GM12878 (cell line): ENCODE results near the gene SLC24A3. TPM values are rescaled to one million over a fixed set of nuclear protein-coding genes. Genes with fewer than 3 reads are reported as not detected.

ENCODE experiments used
- ATAC-seq: fragments of 200-7000 bp; cut with Tn5 transposase; 3 replicates; pipeline ENCODE4 v1.9.1; 2020; ENCODE audit warnings: mild to moderate bottlenecking, moderate library complexity
- BruUV-seq: library from RNA; stranded (reverse); fragments of 400-500 nt; replicated peaks from 2 replicates; lab custom pipeline; 2021; lab: Mats Ljungman, UMichigan
- CTCF ChIA-PET: fragments of 300-600 bp; sonication (Branson Sonifier 250); formaldehyde crosslinking; extraction: SDS; loops from one replicate; lab custom pipeline; 2021; ENCODE audit warnings: inconsistent platforms; lab: Yijun Ruan, JAX
- POLR2A ChIA-PET: fragments of 350-600 bp; formaldehyde crosslinking; extraction: SDS; loops from one replicate; lab custom pipeline; 2021; ENCODE audit warnings: inconsistent platforms; lab: Charles Lee
- RAD21 ChIA-PET: fragments of 300-600 bp; sonication (Branson Sonifier 250); formaldehyde crosslinking; loops from one replicate; lab custom pipeline; 2023; ENCODE audit warnings: antibody characterized with exemption; ENCODE audit not compliant: unreplicated experiment; lab: Charles Lee
- SMC1A ChIA-PET: fragments of 300-600 bp; sonication (Branson Sonifier 250); formaldehyde crosslinking; loops from one replicate; lab custom pipeline; 2023; ENCODE audit not compliant: unreplicated experiment, uncharacterized antibody; lab: Charles Lee
- DNase-seq: peaks from one replicate; pipeline ENCODE4 v3.0.0-alpha.2; 2011; ENCODE audit warnings: low read depth, low spot score
- FAIRE-seq: peaks from 3 replicates; lab custom pipeline; 2011; peaks lifted over from hg19 to GRCh38; lab: Jason Lieb, UNC
- H2AFZ ChIP-seq: 2 replicates; pipeline ENCODE4 v1.6.0; 2011; ENCODE audit warnings: low read depth, low read length, control low read depth; ENCODE audit not compliant: control insufficient read depth
- H3K27ac ChIP-seq: 2 replicates; pipeline ENCODE4 v1.5.1; 2011; ENCODE audit warnings: control low read depth; ENCODE audit not compliant: control insufficient read depth, insufficient read depth
- H3K27me3 ChIP-seq, 2 experiments: replicated peaks in 1 of 2; 2 replicates each; pipeline versions ENCODE4 v1.6.0 to v1.6.1; 2011; ENCODE audit warnings: low read length in 1 of 2; ENCODE audit not compliant: control insufficient read depth in 2 of 2, insufficient read depth in 2 of 2
- H3K36me3 ChIP-seq, 2 experiments: 2 replicates each; pipeline ENCODE4 v1.5.1; 2011; ENCODE audit warnings: low read length in 1 of 2; ENCODE audit not compliant: control insufficient read depth in 2 of 2, insufficient read depth in 2 of 2
- H3K4me1 ChIP-seq: 2 replicates; pipeline ENCODE4 v1.6.1; 2011; ENCODE audit warnings: mild to moderate bottlenecking, low read length, moderate library complexity, mixed read lengths; ENCODE audit not compliant: control insufficient read depth, insufficient read depth
- H3K4me2 ChIP-seq: 2 replicates; pipeline ENCODE4 v1.6.0; 2011; ENCODE audit warnings: control low read depth; ENCODE audit not compliant: control insufficient read depth, insufficient read depth
- H3K4me3 ChIP-seq: fragments of 200-600 bp; sonication (generic); 2 replicates; pipeline ENCODE4 v1.5.1; 2016
- H3K79me2 ChIP-seq: 2 replicates; pipeline ENCODE4 v1.6.0; 2011; ENCODE audit warnings: low read length; ENCODE audit not compliant: control insufficient read depth, insufficient read depth
- H3K9ac ChIP-seq: 2 replicates; pipeline ENCODE4 v1.8.0; 2011; ENCODE audit warnings: low read length, control low read depth, mixed read lengths; ENCODE audit not compliant: control insufficient read depth, insufficient read depth
- H3K9me3 ChIP-seq: replicated peaks from 3 replicates; pipeline ENCODE4 v1.5.1; 2011; ENCODE audit warnings: mild to moderate bottlenecking, low read length; ENCODE audit not compliant: control insufficient read depth, insufficient read depth
- H4K20me1 ChIP-seq: 2 replicates; pipeline ENCODE4 v1.6.0; 2011; ENCODE audit not compliant: control insufficient read depth, insufficient read depth
- ASH2L ChIP-seq: fragments of 300-600, 200-600 bp; sonication (generic); IDR thresholded peaks from 2 replicates; pipeline ENCODE4 v1.6.1; 2017; ENCODE audit warnings: low read depth, mild to moderate bottlenecking, borderline replicate concordance
- BCL11A ChIP-seq: IDR thresholded peaks from 2 replicates; pipeline ENCODE4 v1.6.1; 2011; ENCODE audit warnings: low read depth, low read length
- BHLHE40 ChIP-seq, 2 experiments: fragments of 450-650 bp in 1 of 2; IDR thresholded peaks; 2 replicates each; pipeline ENCODE4 v1.6.1; 2011 to 2017; ENCODE audit warnings: low read depth in 2 of 2, borderline replicate concordance in 1 of 2, improper control_type of control experiment in 1 of 2, low read length in 1 of 2, mild to moderate bottlenecking in 1 of 2
- CHD1 ChIP-seq: IDR thresholded peaks from 2 replicates; pipeline ENCODE4 v1.6.1; 2012; ENCODE audit warnings: low read depth, low read length, improper control_type of control experiment
- CHD2 ChIP-seq: IDR thresholded peaks from 2 replicates; pipeline ENCODE4 v1.6.1; 2011; ENCODE audit warnings: low read depth, low read length, improper control_type of control experiment, borderline replicate concordance
- IRF3 ChIP-seq: fragments of 450-650 bp; IDR thresholded peaks from 2 replicates; pipeline ENCODE4 v1.6.1; 2014; ENCODE audit warnings: mild to moderate bottlenecking
- KLF5 ChIP-seq: fragments of 450-650 bp; IDR thresholded peaks from 2 replicates; pipeline ENCODE4 v1.6.1; 2014; ENCODE audit warnings: mild to moderate bottlenecking; ENCODE audit not compliant: partially characterized antibody
- MEF2A ChIP-seq: IDR thresholded peaks from 2 replicates; pipeline ENCODE4 v1.6.1; 2011; ENCODE audit warnings: low read depth, mild to moderate bottlenecking, low read length, moderate library complexity; ENCODE audit not compliant: insufficient read depth
- NBN ChIP-seq: fragments of 450-650 bp; IDR thresholded peaks from 2 replicates; pipeline ENCODE4 v1.6.1; 2016
- POLR2A ChIP-seq: IDR thresholded peaks from 2 replicates; pipeline ENCODE4 v1.6.1; 2011; ENCODE audit warnings: low read depth, mild to moderate bottlenecking, low read length
- POLR2AphosphoS2 ChIP-seq: IDR thresholded peaks from 2 replicates; pipeline ENCODE4 v1.6.1; 2011; ENCODE audit warnings: low read depth, mild to moderate bottlenecking, low read length, improper control_type of control experiment, moderate library complexity
- RBBP5 ChIP-seq: fragments of 200-600 bp; sonication (generic); conservative IDR thresholded peaks from 2 replicates; pipeline ENCODE4 v1.6.1; 2016
- STAT3 ChIP-seq: IDR thresholded peaks from 2 replicates; pipeline ENCODE4 v1.6.1; 2011; ENCODE audit warnings: low read depth, low read length, improper control_type of control experiment
- WGBS: methylation state at CpG from one replicate; pipeline ENCODE4 v1.1.6; 2016; ENCODE audit warnings: low lambda C conversion rate; ENCODE audit not compliant: insufficient replicate concordance, insufficient coverage; ENCODE audit errors: missing lambda C conversion rate; 5-methylcytosine and 5-hydroxymethylcytosine counted together
- in situ Hi-C: fragments of 300-500 bp; cut with MboI; formaldehyde crosslinking; loops from 9 replicates; pipeline ENCODE4 v1.14.3; 2018; ENCODE audit warnings: mixed read lengths
- intact Hi-C: fragments of 100-400 bp; cut with micrococcal nuclease; formaldehyde crosslinking; loops from one replicate; pipeline ENCODE4 v1.14.2; 2022; ENCODE audit not compliant: unreplicated experiment
- polyA plus RNA-seq, 11 experiments: library from polyadenylated mRNA; depleted of rRNA in 4 of 11; unstranded in 6 of 11; stranded (reverse) in 5 of 11; fragments of >200 nt; fragmentation: Nextera tagmentation in 4 of 11; fragmentation: Illumina TruSeq in 1 of 11; extraction: Ambion mirVana in 4 of 11; extraction: Trizol in 1 of 11; gene quantifications; 1 replicate in 1 of 11; 2 replicates in 10 of 11; pipeline versions ENCODE4 v1.2.1 to v1.2.3, GENCODE V29; 2011 to 2016; ENCODE audit warnings: inconsistent platforms in 2 of 11, missing spikeins in 2 of 11, low read depth in 1 of 11
- total RNA-seq, 4 experiments: library from RNA; depleted of rRNA in 3 of 4; stranded (reverse); fragments of >200 nt in 3 of 4; fragmentation: Illumina TruSeq in 1 of 4; extraction: Trizol in 1 of 4; gene quantifications; 2 replicates each; pipeline versions ENCODE4 v1.2.1 to v1.2.3, GENCODE V29; 2013 to 2021

The SLC24A3 gene
- total and polyA plus RNA-seq, 10 of the 15 experiments (the other 5 are each of a cell fraction or from before 2014, with no cell fraction given): 0.04 TPM; not detected in 9

- no peak for DNase-seq
- intact Hi-C loops (loop anchor here (10.0 kb wide), 1 partner anchor 63 kb away; no protein-coding TSS in a partner anchor), in situ Hi-C loops (no loop called here)
- no peak for ATAC-seq
- H3K4me1 ChIP-seq: peaks cover 10% of the 10 kb centered on the region
- no peaks in the 10 kb centered on the region for H4K20me1 ChIP-seq
- H3K9ac ChIP-seq: no peak overlapping the region
- FAIRE-seq: no peak
- no peak overlapping the region for H3K4me3 ChIP-seq
- no peak for TF ChIP-seq STAT3
- TF ChIP-seq BCL11A: no peak
- no peak for TF ChIP-seq KLF5
- TF ChIP-seq BHLHE40 (IDR thresholded peaks at IDR 0.05; ENCODE audit: borderline replicate concordance in 1 of 2, low read depth in 2 of 2, low read length in 1 of 2): no peak
- TF ChIP-seq MEF2A: no peak
- TF ChIP-seq CHD1: no peak
- TF ChIP-seq ASH2L: no peak
- no peak for TF ChIP-seq RBBP5
- no peak for TF ChIP-seq NBN
- TF ChIP-seq POLR2AphosphoS2: no peak
- no peak for TF ChIP-seq CHD2
- no peak for TF ChIP-seq POLR2A
- no peak for TF ChIP-seq IRF3
- no peak overlapping the region for H3K27ac ChIP-seq
- ChIA-PET SMC1A (no interaction called here), POLR2A (no interaction called here), RAD21 (no interaction called here), CTCF (interaction anchor here (0.6 to 1.4 kb wide), 3 partner anchors 9 to 937 kb away, joined by 3 to 6 read pairs (median 3); no protein-coding TSS in a partner anchor)
- no peaks in the 10 kb centered on the region for H3K36me3 ChIP-seq
- no peaks in the 10 kb centered on the region for H3K9me3 ChIP-seq
- no peak overlapping the region for H2AFZ ChIP-seq
- H3K79me2 ChIP-seq: no peaks in the 10 kb centered on the region
- H3K4me2 ChIP-seq: no peak overlapping the region
- no TSS peak for BruUV-seq
- H3K27me3 ChIP-seq: 0 out of 4 replicates have a peak, but pooled peaks cover 0 to 2% of the 10 kb centered on the region in 2 experiments
- 47% methylated on average over 6 of the region's 6 CpGs for WGBS
These were observed 45.4 kb downstream of the SLC24A3 start for GRCh38 chr20:19257865-19258264.
